Endothelial cell of umbilical vein (primary cell): ENCODE results near the gene SLC25A40. TPM values are rescaled to one million over a fixed set of nuclear protein-coding genes. Genes with fewer than 3 reads are reported as not detected.
"Not testable (repeated sequence)": the region's sequence is repeated elsewhere in the genome, so short reads cannot be mapped to it uniquely, and the experiment has no call there.

ENCODE experiments used
- BruUV-seq: library from RNA; stranded (reverse); fragments of 400-500 nt; replicated peaks from 2 replicates; lab custom pipeline; 2021; lab: Mats Ljungman, UMichigan
- CTCF ChIA-PET: fragments of 300-600, 350-600 bp; sonication (Branson Sonifier 250); formaldehyde crosslinking; loops from one replicate; lab custom pipeline; 2021; ENCODE audit warnings: antibody characterized with exemption, inconsistent platforms; lab: Charles Lee
- POLR2A ChIA-PET: fragments of 300-600, 350-600 bp; sonication (Branson Sonifier 250); formaldehyde crosslinking; loops from one replicate; lab custom pipeline; 2021; ENCODE audit warnings: antibody characterized with exemption, inconsistent platforms; lab: Charles Lee
- DNase-seq: peaks from one replicate; pipeline ENCODE4 v3.0.0-alpha.2; 2011; ENCODE audit warnings: low read depth, low spot score
- FAIRE-seq: peaks from 2 replicates; lab custom pipeline; 2011; peaks lifted over from hg19 to GRCh38; lab: Jason Lieb, UNC
- H2AFZ ChIP-seq: 2 replicates; pipeline ENCODE4 v1.6.0; 2012; ENCODE audit warnings: low read depth, low read length, control low read depth, inconsistent platforms
- H3K27ac ChIP-seq: 2 replicates; pipeline ENCODE4 v1.5.1; 2011; ENCODE audit warnings: low read depth, mild to moderate bottlenecking, control low read depth, low read length, moderate library complexity; ENCODE audit not compliant: insufficient read depth
- H3K27me3 ChIP-seq, 2 experiments: 2 replicates each; pipeline versions ENCODE4 v1.6.0 to v1.6.1; 2011; ENCODE audit warnings: low read length in 2 of 2, mixed read lengths in 1 of 2; ENCODE audit not compliant: control insufficient read depth in 2 of 2, insufficient read depth in 2 of 2
- H3K36me3 ChIP-seq, 2 experiments: 2 replicates in 1 of 2; 3 replicates in 1 of 2; pipeline ENCODE4 v1.5.1; 2011; ENCODE audit warnings: low read length in 2 of 2, mild to moderate bottlenecking in 1 of 2, moderate library complexity in 1 of 2; ENCODE audit not compliant: control insufficient read depth in 2 of 2, insufficient read depth in 2 of 2; ENCODE audit errors: extremely low read depth in 1 of 2
- H3K4me1 ChIP-seq: 3 replicates; pipeline ENCODE4 v1.5.1; 2011; ENCODE audit warnings: mild to moderate bottlenecking, low read length; ENCODE audit not compliant: control insufficient read depth, insufficient read depth; ENCODE audit errors: extremely low read depth
- H3K4me2 ChIP-seq: 2 replicates; pipeline ENCODE4 v1.6.1; 2011; ENCODE audit warnings: low read length, control low read depth, mixed read lengths; ENCODE audit not compliant: insufficient read depth
- H3K4me3 ChIP-seq, 3 experiments: fragments of 200-600 bp in 1 of 3; sonication (generic), shearing (Covaris generic) in 1 of 3; replicated peaks in 1 of 3; 2 replicates each; pipeline ENCODE4 v1.5.1; 2011 to 2016; ENCODE audit warnings: control low read depth in 3 of 3, low read length in 3 of 3, mild to moderate bottlenecking in 2 of 3, inconsistent platforms in 1 of 3, low read depth in 1 of 3, moderate library complexity in 1 of 3; ENCODE audit not compliant: insufficient read depth in 1 of 3
- H3K79me2 ChIP-seq: 2 replicates; pipeline ENCODE4 v1.6.0; 2012; ENCODE audit warnings: low read length, inconsistent platforms; ENCODE audit not compliant: control insufficient read depth, insufficient read depth
- H3K9ac ChIP-seq: replicated peaks from 2 replicates; pipeline ENCODE3; 2011; ENCODE audit warnings: low read length, control low read depth; ENCODE audit not compliant: insufficient read depth; ENCODE audit errors: extremely low read depth
- H3K9me1 ChIP-seq: replicated peaks from 3 replicates; pipeline ENCODE4 v1.6.0; 2011; ENCODE audit warnings: mild to moderate bottlenecking, low read length; ENCODE audit not compliant: control insufficient read depth, insufficient read depth; ENCODE audit errors: extremely low read depth
- H3K9me3 ChIP-seq: replicated peaks from 2 replicates; pipeline ENCODE4 v1.5.1; 2012; ENCODE audit warnings: low read length, inconsistent platforms; ENCODE audit not compliant: control insufficient read depth, insufficient read depth
- H4K20me1 ChIP-seq: replicated peaks from 2 replicates; pipeline ENCODE3; 2011; ENCODE audit warnings: mild to moderate bottlenecking, low read length; ENCODE audit not compliant: control insufficient read depth, insufficient read depth; ENCODE audit errors: extremely low read depth
- FOS ChIP-seq: IDR thresholded peaks from 2 replicates; pipeline ENCODE4 v1.6.1; 2011; ENCODE audit warnings: mild to moderate bottlenecking, low read length, moderate library complexity, borderline replicate concordance; ENCODE audit not compliant: insufficient read depth
- JUN ChIP-seq: IDR thresholded peaks from 2 replicates; pipeline ENCODE4 v1.6.1; 2011; ENCODE audit warnings: borderline replicate concordance, low read depth; ENCODE audit not compliant: insufficient read length, insufficient read depth
- dilution Hi-C: fragments of 300-500 bp; cut with MboI; formaldehyde crosslinking; loops from one replicate; pipeline ENCODE4 v1.15.0; 2019; ENCODE audit warnings: low sequenced_read_pairs; ENCODE audit not compliant: extremely low pct_ligation_motif_present
- intact Hi-C: fragments of 100-400 bp; cut with micrococcal nuclease; formaldehyde crosslinking; loops from one replicate; pipeline ENCODE4 v1.10.0; 2022
- polyA plus RNA-seq, 4 experiments: library from polyadenylated mRNA; depleted of rRNA in 3 of 4; stranded (reverse) in 3 of 4; unstranded in 1 of 4; fragments of >200 nt; gene quantifications; 2 replicates each; pipeline versions ENCODE4 v1.2.1 to v1.2.3, GENCODE V29; 2011 to 2012; ENCODE audit warnings: missing spikeins in 1 of 4
- total RNA-seq: library from RNA; stranded (reverse); gene quantifications from 2 replicates; pipeline ENCODE4 v1.2.3, GENCODE V29; 2021
- TF ChIP-seq, protein P1 (sequence below), 2 donors: IDR thresholded peaks; 1 replicate in 1 of 2; 2 replicates in 1 of 2; pipeline ENCODE4 v1.5.1; 2011; ENCODE audit warnings: low read length in 2 of 2, mild to moderate bottlenecking in 2 of 2, moderate library complexity in 2 of 2, control low read depth in 1 of 2, inconsistent platforms in 1 of 2, low read depth in 1 of 2; ENCODE audit not compliant: insufficient read depth in 1 of 2; ENCODE audit errors: extremely low read depth in 1 of 2

Gene SLC25A40
- total and polyA plus RNA-seq, 2 donors (not counting 3 experiments of a cell fraction or from before 2014, with no cell fraction given), result 7.1 to 17.1 TPM

DNA sequence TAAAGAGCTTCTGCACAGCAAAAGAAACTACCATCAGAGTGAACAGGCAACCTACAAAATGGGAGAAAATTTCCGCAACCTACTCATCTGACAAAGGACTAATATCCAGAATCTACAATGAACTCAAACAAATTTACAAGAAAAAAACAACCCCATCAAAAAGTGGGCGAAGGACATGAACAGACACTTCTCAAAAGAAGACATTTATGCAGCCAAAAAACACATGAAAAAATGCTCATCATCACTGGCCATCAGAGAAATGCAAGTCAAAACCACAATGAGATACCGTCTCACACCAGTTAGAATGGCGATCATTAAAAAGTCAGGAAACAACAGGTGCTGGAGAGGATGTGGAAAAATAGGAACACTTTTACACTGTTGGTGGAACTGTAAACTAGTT, 54.1 kb downstream of the SLC25A40 start:
- H3K79me2 ChIP-seq, intact Hi-C loops, POLR2A ChIA-PET, H3K27me3 ChIP-seq, H3K9me3 ChIP-seq, H3K4me1 ChIP-seq, H3K4me2 ChIP-seq, H3K36me3 ChIP-seq, dilution Hi-C loops, H4K20me1 ChIP-seq, H3K9me1 ChIP-seq, BruUV-seq, CTCF ChIA-PET, H2AFZ ChIP-seq, DNase-seq, H3K9ac ChIP-seq, H3K27ac ChIP-seq, H3K4me3 ChIP-seq, FAIRE-seq: not testable (repeated sequence)

DNA sequence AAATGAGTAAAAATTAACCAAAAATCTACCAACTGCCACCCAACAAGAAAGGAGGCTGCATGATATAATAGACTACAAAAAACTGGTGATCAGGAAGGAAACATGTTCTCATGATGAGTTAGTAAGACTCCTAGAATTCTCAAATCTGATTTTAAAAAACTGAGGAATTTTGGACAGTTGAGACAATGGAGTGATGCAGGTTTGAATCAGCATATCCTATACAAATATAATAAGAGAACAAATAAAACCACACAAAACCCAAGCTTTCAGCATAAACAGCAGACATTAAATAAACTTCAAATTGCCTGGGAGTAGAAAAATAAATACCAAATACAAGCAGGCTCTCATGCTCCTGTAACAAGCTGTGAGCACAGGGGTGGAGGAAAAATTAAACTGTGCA, 57.8 kb downstream of the SLC25A40 start:
- FAIRE-seq, result no peak
- no peaks in the 10 kb centered on the region for H3K27me3 ChIP-seq
- no peak for DNase-seq
- H3K4me1 ChIP-seq, result no peaks in the 10 kb centered on the region
- ChIA-PET CTCF (interaction anchor here (1.5 to 2.0 kb wide), 2 partner anchors 9 kb away, joined by 3 to 4 read pairs; no protein-coding TSS in a partner anchor), POLR2A (no interaction called here)
- no TSS peak for BruUV-seq
- no peaks in the 10 kb centered on the region for H3K9me1 ChIP-seq
- no peaks in the 10 kb centered on the region for H3K79me2 ChIP-seq
- TF ChIP-seq JUN (no peak), FOS (peak; percentile 54)
- TF ChIP-seq, protein P1, sequence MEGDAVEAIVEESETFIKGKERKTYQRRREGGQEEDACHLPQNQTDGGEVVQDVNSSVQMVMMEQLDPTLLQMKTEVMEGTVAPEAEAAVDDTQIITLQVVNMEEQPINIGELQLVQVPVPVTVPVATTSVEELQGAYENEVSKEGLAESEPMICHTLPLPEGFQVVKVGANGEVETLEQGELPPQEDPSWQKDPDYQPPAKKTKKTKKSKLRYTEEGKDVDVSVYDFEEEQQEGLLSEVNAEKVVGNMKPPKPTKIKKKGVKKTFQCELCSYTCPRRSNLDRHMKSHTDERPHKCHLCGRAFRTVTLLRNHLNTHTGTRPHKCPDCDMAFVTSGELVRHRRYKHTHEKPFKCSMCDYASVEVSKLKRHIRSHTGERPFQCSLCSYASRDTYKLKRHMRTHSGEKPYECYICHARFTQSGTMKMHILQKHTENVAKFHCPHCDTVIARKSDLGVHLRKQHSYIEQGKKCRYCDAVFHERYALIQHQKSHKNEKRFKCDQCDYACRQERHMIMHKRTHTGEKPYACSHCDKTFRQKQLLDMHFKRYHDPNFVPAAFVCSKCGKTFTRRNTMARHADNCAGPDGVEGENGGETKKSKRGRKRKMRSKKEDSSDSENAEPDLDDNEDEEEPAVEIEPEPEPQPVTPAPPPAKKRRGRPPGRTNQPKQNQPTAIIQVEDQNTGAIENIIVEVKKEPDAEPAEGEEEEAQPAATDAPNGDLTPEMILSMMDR (IDR thresholded peaks at IDR 0.05; ENCODE audit: extremely low read depth in 1 of 2, insufficient read depth in 1 of 2, low read depth in 1 of 2, low read length in 2 of 2), result no peak
- H3K4me3 ChIP-seq, result no peak overlapping the region
- H3K4me2 ChIP-seq, result no peak overlapping the region
- H2AFZ ChIP-seq, result no peak overlapping the region
- dilution Hi-C loops (no loop called here), intact Hi-C loops (no loop called here)
- H3K9me3 ChIP-seq, result no peaks in the 10 kb centered on the region
- no peak overlapping the region for H3K27ac ChIP-seq
- no peaks in the 10 kb centered on the region for H4K20me1 ChIP-seq
- H3K36me3 ChIP-seq, result no peaks in the 10 kb centered on the region
- H3K9ac ChIP-seq, result no peak overlapping the region
